GM19324 (cell line): ENCODE data around the gene UBA52.

Experiments
- ATAC-seq: cut with Tn5 transposase; IDR thresholded peaks from one replicate; pipeline ENCODE4 v1.9.1; 2021; ENCODE audit warnings: mild to moderate bottlenecking, moderate library complexity; ENCODE audit not compliant: unreplicated experiment, low FRiP score

The UBA52 gene

DNA sequence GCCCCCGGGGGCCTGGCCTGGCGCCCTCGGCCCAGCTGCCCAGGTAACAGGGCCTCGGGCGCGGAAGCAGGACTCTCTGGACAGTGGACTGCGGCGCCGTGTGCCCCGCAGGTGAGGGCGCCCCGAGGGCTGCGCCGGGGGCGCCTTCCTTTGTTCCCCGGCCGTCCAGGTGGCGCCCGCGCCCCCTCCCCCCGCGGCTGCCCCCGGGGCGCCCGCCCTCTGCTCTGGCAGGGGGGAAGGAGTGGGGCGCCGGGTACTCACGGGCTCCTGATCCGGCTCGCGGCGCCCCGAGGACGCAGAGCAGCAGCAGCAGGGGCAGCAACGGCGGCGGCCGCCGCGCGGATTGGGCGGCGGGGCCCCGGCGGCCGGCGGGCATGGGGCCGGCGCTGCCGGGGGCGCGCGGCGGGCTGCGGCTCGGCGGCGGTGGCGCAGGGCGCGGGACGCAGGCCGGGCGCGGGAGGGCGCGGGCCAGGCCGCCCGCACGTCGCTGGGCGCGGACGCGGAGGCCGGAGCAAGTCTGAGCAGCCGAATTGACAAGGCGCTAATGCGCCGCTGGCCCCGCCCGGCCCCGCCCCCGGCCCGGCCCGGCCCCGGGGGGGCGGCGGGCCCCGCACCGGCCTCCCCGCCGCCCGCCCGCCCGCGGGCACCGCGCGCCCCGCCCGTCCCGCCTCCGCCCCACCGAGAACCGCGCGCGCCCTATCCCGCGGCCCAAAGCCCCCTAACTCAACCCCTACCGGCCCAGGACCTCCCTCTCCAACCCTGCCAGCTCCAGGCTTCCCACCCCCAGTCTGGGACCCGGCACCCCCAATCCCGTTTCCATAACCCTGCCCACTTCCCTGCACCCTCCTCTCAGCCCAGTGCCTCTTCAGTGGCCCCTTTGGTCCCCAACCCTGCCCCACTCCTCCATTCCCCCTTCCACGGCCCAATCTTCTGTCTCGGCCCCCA lies 34.9 kb downstream of the UBA52 start, which contains the start of gene CRLF1:
CRLF1 (minus strand) TSS at position 519 of the 945 bp plus-strand sequence; CDS start at position 376, 143 bp downstream.
- no peak for ATAC-seq

- no peak for ATAC-seq
Observed at GRCh38 chr19:18607226-18608101, 35.8 kb downstream of the UBA52 start.

DNA sequence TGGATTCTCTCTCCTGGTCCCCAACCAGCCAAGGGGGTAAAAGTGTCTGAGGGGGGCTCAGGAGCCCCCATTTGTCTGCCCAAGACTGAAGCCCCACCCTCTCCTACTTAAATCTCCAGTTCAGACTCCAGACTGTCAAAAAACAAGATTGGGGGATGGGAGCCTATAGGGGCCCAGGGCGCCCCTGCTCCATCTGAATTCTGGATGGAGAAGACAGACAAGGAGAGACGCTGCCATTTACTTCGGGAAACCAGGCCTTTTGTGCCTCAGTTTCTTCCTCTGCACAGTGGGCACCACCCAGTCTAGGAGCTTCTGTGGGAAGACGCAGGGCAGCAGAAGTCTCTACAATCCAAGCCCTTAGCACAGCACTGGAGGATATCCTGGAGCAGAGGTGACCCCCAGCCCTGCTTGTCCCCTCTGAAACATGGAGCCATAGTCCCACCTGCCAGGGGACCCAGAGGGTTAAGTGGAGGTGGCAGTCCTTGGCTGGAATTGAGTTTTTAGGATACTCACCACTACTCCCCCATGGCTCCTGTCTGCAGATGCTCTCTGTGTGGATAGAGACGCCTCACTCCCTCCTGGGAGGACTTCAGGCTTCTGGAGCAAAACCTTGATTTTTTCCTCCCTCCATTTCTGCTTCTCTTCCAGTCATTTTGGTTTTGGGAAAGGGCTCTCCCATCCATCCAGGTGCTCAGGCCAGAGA lies 36.6 kb downstream of the UBA52 start:
- no peak for ATAC-seq

DNA sequence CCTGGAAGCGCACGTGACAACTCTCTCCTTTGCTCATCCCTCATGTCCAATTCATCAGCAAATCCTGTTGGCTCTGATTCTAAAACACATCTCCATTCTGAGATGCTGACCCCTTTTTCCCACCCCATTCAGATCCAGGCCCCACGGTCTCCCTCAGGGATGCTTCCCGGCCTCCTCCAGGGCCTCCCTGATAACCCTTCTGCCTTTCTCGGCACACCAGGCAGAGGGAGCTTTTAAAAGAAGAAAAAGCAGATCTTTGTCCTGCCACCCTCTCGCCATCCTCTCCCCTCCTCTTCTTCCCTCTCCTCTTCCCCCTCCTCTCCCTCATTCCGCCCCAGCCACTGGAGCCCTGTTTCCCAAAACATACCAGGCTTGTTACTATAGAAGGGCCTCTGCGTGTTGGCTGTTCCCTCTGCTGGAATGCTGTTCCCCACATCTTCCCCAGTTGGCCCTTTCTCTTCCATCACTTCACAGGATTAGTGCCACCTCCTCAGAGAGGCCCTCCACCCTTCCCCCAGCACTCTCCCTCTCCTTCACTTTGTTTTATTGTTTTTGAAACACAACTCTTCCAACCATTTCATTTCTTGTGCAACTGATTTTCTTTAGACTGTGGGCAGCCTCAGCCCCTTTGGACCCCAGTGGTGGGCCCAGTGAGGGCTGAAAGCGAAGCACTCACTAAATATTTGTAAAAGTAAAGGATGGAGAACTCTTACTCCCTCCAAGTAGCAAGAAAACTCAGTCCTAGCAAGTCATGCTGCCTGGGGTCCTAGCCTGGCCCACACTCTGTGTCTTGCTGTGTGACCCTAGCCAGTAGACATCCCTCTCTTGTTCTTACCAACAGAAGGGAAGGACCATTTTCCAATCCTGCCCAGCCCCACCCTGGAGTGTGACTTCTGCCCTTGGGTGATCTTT lies 37.4 kb downstream of the UBA52 start:
- ATAC-seq, result no peak

GRCh38 chr19:18609717-18610051 lies 38.0 kb downstream of the UBA52 start:
- ATAC-seq, result no peak

DNA sequence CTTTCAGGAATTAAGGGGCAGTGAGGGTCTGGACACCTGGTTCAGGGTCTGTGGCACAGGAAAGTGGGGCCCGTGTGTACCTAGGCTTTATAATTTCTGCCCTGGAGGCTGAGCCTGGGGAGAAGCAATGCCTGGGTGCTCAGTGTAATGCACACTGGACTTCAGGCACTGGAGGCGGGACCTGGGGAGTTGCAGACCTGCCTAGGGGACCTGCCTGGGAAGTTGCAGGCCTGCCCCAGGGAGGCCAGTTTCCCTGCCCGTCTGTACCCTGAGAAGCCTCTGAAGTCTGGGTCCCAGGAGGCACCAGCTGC lies 38.5 kb downstream of the UBA52 start:
- ATAC-seq, result no peak

- ATAC-seq, result no peak
Observed at GRCh38 chr19:18610556-18611326, 39.1 kb downstream of the UBA52 start.

DNA sequence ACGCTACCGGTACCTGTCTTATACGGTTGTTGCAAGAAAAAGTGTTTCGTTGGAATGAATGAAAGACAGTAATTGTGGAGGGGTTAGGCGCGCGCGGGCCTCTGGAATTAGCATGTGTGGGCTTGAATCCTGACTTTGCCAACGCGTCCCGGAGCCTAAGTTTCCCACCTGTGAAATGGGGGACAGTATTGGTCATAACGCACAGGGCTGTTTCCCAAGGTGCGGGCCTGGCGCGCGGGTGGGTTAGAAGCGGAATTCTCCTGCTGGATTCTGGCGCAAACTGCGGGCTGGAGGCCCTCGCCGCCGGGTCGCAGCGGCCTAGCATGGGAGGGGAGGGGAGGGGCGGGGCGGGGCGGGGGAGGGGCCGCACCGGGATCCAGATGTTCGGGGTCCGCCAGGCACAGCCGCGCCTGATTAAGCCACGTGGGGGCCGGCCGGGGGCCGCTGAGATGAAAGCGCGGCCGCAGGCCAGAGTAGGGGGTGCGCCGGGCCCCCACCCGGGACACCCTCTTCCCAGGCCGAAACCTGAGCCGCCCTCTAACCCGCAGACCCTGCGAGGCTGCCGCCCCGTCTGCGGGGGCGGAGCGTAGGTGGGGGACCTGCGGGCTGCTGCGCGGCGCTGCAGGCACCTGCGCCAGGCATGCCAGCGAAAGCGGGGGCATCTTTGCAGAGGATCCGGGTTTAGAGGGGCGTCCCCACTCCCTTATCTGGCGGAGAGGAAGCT lies 39.8 kb downstream of the UBA52 start:
- ATAC-seq, result no peak

DNA sequence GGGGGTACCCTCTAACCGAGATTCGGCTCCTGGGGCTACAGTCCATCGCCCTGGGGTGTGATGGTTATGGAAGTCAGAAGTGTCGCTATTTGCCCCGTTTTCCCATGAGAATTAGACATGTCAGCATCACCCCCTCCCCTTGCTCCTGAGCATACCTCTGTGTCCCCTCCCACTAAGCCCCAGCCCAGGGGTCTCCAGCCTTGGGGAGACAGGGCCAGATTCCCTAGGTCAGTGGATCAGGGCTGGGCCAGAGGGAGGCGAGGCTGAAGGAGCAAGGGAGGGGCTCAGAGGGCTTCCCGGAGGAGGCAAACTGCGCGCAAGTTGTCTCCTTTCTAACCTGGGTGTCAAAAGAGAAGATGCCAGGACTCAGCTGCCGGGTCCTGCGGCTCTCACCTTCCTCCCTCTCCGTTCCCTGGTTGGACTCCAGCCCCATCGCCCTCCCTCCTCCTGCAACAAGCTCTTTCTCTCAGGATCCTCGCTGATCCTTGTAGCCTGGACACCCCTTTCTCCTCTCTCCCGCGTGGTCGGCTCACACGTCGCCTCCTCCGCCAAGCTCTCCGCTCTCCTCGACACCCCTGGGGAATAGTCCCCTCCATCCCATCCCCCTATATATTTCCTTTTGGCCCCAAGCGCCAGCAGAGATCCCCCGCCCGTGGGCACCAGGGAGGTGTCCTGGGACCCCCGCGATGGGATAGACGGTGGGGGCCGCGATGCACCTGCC lies 40.6 kb downstream of the UBA52 start:
- no peak for ATAC-seq

- ATAC-seq, result no peak
Observed at GRCh38 chr19:18612772-18613588, 41.3 kb downstream of the UBA52 start, which contains the start of gene TMEM59L. TMEM59L (plus strand) TSS chr19:18612870; CDS start chr19:18612959, 89 bp downstream.

DNA sequence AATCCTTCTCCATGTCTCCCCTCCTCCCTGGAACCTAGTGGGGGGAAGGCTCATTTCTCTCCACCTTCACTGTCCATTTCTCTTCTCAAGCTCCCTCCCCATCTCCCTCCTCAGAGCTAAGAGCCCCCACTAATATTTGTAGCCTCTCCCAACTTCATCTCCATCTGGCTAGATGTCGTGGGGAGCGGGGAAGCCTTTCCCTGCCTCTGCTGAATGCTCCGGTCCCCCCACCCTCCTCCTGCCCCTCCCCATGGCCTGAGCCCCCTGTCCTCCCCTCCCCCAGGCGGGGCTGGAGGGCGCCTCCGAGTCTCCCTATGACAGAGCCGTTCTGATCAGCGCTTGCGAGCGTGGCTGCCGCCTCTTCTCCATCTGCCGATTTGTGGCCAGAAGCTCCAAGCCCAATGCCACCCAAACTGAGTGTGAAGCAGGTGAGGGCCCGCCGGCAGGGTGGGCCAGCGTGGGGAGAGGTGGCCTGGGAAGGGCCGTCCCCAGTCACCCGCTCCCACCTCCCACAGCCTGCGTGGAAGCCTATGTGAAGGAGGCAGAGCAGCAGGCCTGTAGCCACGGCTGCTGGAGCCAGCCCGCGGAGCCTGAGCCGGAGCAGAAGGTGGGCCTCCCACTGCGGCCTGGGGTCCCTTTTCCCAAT lies 42.1 kb downstream of the UBA52 start:
- ATAC-seq, result no peak

DNA sequence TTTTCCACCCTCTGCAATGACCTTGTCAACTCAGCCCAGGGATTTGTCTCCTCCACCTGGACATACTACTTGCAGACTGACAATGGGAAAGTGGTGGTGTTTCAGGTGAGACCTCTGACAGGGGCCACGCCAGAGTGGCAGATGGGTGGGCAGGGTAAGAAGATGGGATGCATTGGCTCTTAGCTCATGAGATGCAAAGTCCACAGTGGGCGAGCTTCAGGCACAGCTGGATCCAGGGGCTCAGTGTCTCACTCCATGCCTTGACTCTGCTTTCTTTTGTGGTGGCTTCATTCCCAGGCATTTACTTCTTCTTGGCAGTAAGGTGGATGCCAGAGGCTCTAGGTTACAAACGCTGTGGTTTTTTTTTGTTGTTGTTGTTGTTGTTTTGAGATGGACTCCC lies 44.4 kb downstream of the UBA52 start:
- no peak for ATAC-seq

DNA sequence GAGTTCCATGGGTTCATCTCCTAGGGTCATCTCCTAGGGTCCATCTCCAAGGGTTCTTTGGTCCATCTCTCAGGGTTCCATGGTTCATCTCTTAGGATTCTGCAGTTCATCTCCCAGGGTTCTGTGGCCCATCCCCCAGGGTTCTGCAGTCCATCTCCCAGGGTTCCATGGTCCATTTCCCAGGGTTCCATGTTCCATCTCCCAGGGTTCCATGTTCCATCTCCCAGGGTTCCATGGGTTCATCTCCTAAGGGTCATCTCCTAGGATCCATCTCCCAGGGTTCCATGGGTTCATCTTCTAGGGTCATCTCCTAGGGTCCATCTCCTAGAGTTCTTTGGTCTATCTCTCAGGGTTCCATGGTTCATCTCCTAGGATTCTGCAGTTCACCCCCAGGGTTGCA lies 45.9 kb downstream of the UBA52 start:
- no peak for ATAC-seq

GRCh38 chr19:18618236-18618635 lies 46.6 kb downstream of the UBA52 start:
- ATAC-seq, result no peak

DNA sequence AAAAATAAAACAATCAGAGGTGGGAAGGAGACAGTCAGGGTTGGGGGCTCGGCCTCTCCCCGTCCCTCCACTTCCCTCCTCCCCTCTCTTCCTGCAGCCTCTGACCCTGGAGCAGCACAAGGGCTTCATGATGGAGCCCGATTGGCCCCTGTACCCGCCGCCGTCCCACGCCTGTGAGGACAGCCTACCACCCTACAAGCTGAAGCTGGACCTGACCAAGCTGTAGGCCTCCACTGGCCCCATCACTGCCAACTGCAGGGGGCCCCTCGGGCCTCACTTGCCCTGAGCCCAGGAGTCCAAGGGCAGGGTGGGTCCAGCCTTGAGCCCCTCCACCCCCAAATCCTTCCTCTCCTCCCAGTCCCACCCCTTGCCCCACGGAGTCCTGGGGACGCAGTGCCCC lies 48.7 kb downstream of the UBA52 start:
- ATAC-seq, result no peak

GRCh38 chr19:18620902-18621301 lies 49.2 kb downstream of the UBA52 start:
- ATAC-seq, result no peak
